Measurements from ENCODE around the gene SHROOM3.

GRCh38 chr4:76655566-76656479 lies 220.8 kb downstream of the SHROOM3 start:
- TF ChIP-seq, protein P1, sequence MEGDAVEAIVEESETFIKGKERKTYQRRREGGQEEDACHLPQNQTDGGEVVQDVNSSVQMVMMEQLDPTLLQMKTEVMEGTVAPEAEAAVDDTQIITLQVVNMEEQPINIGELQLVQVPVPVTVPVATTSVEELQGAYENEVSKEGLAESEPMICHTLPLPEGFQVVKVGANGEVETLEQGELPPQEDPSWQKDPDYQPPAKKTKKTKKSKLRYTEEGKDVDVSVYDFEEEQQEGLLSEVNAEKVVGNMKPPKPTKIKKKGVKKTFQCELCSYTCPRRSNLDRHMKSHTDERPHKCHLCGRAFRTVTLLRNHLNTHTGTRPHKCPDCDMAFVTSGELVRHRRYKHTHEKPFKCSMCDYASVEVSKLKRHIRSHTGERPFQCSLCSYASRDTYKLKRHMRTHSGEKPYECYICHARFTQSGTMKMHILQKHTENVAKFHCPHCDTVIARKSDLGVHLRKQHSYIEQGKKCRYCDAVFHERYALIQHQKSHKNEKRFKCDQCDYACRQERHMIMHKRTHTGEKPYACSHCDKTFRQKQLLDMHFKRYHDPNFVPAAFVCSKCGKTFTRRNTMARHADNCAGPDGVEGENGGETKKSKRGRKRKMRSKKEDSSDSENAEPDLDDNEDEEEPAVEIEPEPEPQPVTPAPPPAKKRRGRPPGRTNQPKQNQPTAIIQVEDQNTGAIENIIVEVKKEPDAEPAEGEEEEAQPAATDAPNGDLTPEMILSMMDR (IDR thresholded peaks at IDR 0.05): no peak
- TF ChIP-seq POLR2A (IDR thresholded peaks at IDR 0.05): no peak
- TF ChIP-seq POLR2AphosphoS5 (IDR thresholded peaks at IDR 0.05): no peak
- TF ChIP-seq EP300 (IDR thresholded peaks at IDR 0.05): no peak
